K562 (cell line): ENCODE results near the gene PGLYRP4. TPM values are rescaled to one million over a fixed set of nuclear protein-coding genes. Genes with fewer than 3 reads are reported as not detected.

Experiments used
- ATAC-seq: fragments of 200-7000 bp; cut with Tn5 transposase; 3 replicates; pipeline ENCODE4 v1.9.1; 2020; ENCODE audit warnings: moderate library complexity
- BruUV-seq: library from RNA; stranded (reverse); fragments of 400-500 nt; replicated peaks from 2 replicates; lab custom pipeline; 2021; lab: Mats Ljungman, UMichigan
- CTCF ChIA-PET: fragments of 300-600 bp; formaldehyde crosslinking; extraction: SDS; loops from one replicate; lab custom pipeline; 2021; ENCODE audit warnings: low intra/inter-chr PET ratio; lab: Yijun Ruan, JAX
- POLR2A ChIA-PET: fragments of 300-600, 350-650 bp; sonication (Branson Sonifier 250); formaldehyde crosslinking; extraction: SDS; loops from one replicate; lab custom pipeline; 2021; ENCODE audit warnings: antibody characterized with exemption, inconsistent platforms; lab: Yijun Ruan, JAX
- DNase-seq, 4 experiments: peaks; one replicate each; pipeline versions ENCODE4 v3.0.0 to v3.0.0-alpha.2; 2011 to 2018; ENCODE audit warnings: low spot score in 3 of 4, mixed read lengths in 3 of 4; ENCODE audit errors: extremely low read depth in 1 of 4
- FAIRE-seq: peaks from 2 replicates; lab custom pipeline; 2011; peaks lifted over from hg19 to GRCh38; lab: Jason Lieb, UNC
- H2AFZ ChIP-seq: 2 replicates; pipeline ENCODE4 v1.6.0; 2011; ENCODE audit warnings: low read depth, low read length, control low read depth, inconsistent platforms
- H3K27ac ChIP-seq: fragments of 200-600 bp; 3 replicates; pipeline ENCODE4 v1.8.0; 2011; ENCODE audit warnings: low read depth, mild to moderate bottlenecking, control low read depth, inconsistent platforms, low read length, moderate library complexity, mixed read lengths; ENCODE audit errors: extremely low read depth
- H3K27me3 ChIP-seq, 2 experiments: fragments of 300-600 bp in 1 of 2; 2 replicates in 1 of 2; 3 replicates in 1 of 2; pipeline versions ENCODE4 v1.6.0 to v1.8.0; 2011; ENCODE audit warnings: inconsistent platforms in 2 of 2, low read length in 2 of 2, mild to moderate bottlenecking in 1 of 2, mixed read lengths in 1 of 2, moderate library complexity in 1 of 2; ENCODE audit not compliant: control insufficient read depth in 2 of 2, insufficient read depth in 2 of 2
- H3K36me3 ChIP-seq: fragments of 300-600 bp; 3 replicates; pipeline ENCODE4 v1.8.0; 2011; ENCODE audit warnings: mild to moderate bottlenecking, low read length, inconsistent platforms; ENCODE audit not compliant: control insufficient read depth, insufficient read depth
- H3K4me1 ChIP-seq, 2 experiments: fragments of 200-600 bp in 1 of 2; replicated peaks in 1 of 2; 2 replicates in 1 of 2; 3 replicates in 1 of 2; pipeline versions ENCODE4 v1.5.1 to v1.8.0; 2011; ENCODE audit warnings: inconsistent platforms in 2 of 2, low read length in 2 of 2, mild to moderate bottlenecking in 1 of 2, mixed read lengths in 1 of 2, moderate library complexity in 1 of 2; ENCODE audit not compliant: control insufficient read depth in 2 of 2, insufficient read depth in 2 of 2
- H3K4me2 ChIP-seq: 2 replicates; pipeline ENCODE4 v1.6.1; 2011; ENCODE audit warnings: low read length, control low read depth, inconsistent platforms, mixed read lengths; ENCODE audit not compliant: insufficient read depth
- H3K4me3 ChIP-seq: fragments of 200-600 bp; sonication (generic), shearing (Covaris generic); 2 replicates; pipeline ENCODE4 v1.5.1; 2016; ENCODE audit warnings: control low read depth, inconsistent platforms
- H3K79me2 ChIP-seq: fragments of 200-600 bp; 3 replicates; pipeline ENCODE4 v1.8.0; 2011; ENCODE audit warnings: low read length, inconsistent platforms; ENCODE audit not compliant: control insufficient read depth, insufficient read depth
- H3K9ac ChIP-seq, 2 experiments: 2 replicates each; pipeline versions ENCODE4 v1.6.0 to v1.6.1; 2011; ENCODE audit warnings: low read depth in 2 of 2, low read length in 2 of 2, control low read depth in 1 of 2, inconsistent platforms in 1 of 2, mild to moderate bottlenecking in 1 of 2, mixed read lengths in 1 of 2; ENCODE audit not compliant: insufficient read depth in 1 of 2
- H3K9me1 ChIP-seq: one replicate; pipeline ENCODE4 v1.6.0; 2011; ENCODE audit warnings: inconsistent platforms, mild to moderate bottlenecking, low read length, moderate library complexity; ENCODE audit not compliant: control insufficient read depth, insufficient read depth
- H3K9me3 ChIP-seq: replicated peaks from 2 replicates; pipeline ENCODE4 v1.5.1; 2011; ENCODE audit warnings: low read depth, low read length, inconsistent platforms; ENCODE audit not compliant: control insufficient read depth, insufficient read depth
- H4K20me1 ChIP-seq: replicated peaks from 2 replicates; pipeline ENCODE4 v1.6.1; 2011; ENCODE audit warnings: low read length, inconsistent platforms, mixed read lengths; ENCODE audit not compliant: control insufficient read depth, insufficient read depth
- CEBPB ChIP-seq: fragments of 450-650 bp; IDR thresholded peaks from 2 replicates; pipeline ENCODE4 v1.6.1; 2016; ENCODE audit warnings: missing genetic modification characterization, missing compliant biosample characterization
- CEBPG ChIP-seq, 3 experiments: fragments of 200-800 bp in 1 of 3; sonication (Bioruptor generic) in 1 of 3; sonication (generic) in 1 of 3; formaldehyde crosslinking in 1 of 3; IDR thresholded peaks in 2 of 3; conservative IDR thresholded peaks in 1 of 3; 2 replicates each; pipeline versions ENCODE4 v1.6.1 to v1.8.0; 2016 to 2022; ENCODE audit warnings: missing compliant biosample characterization in 2 of 3, missing genetic modification characterization in 2 of 3, mild to moderate bottlenecking in 1 of 3, missing genetic modification reagents in 1 of 3
- CREM ChIP-seq: IDR thresholded peaks from 2 replicates; pipeline ENCODE4 v1.6.1; 2014; ENCODE audit warnings: antibody characterized with exemption, low read depth
- HMBOX1 ChIP-seq: sonication (generic); IDR thresholded peaks from 2 replicates; pipeline ENCODE4 v1.6.1; 2016
- NCOA4 ChIP-seq: fragments of 450-650 bp; IDR thresholded peaks from 2 replicates; pipeline ENCODE4 v1.6.1; 2018; ENCODE audit warnings: mild to moderate bottlenecking; ENCODE audit not compliant: partially characterized antibody
- TRIM28 ChIP-seq: fragments of 450-650 bp; IDR thresholded peaks from 2 replicates; pipeline ENCODE4 v1.6.1; 2017
- WGBS: fragments of 100-300 bp; shearing (Covaris generic); methylation state at CpG from one replicate; pipeline ENCODE4 v1.1.6; 2016; ENCODE audit warnings: low coverage, mixed read lengths; ENCODE audit not compliant: insufficient coverage; ENCODE audit errors: missing lambda C conversion rate; 5-methylcytosine and 5-hydroxymethylcytosine counted together
- in situ Hi-C: fragments of 300-500 bp; cut with MboI; formaldehyde crosslinking; loops from 4 replicates; pipeline ENCODE4 v1.15.0; 2018; ENCODE audit warnings: inconsistent platforms, mixed read lengths
- intact Hi-C: fragments of 100-400 bp; cut with micrococcal nuclease; formaldehyde crosslinking; loops from 2 replicates; pipeline ENCODE4 v1.14.2; 2022
- polyA plus RNA-seq, 8 experiments: library from polyadenylated mRNA; depleted of rRNA in 4 of 8; stranded (reverse) in 5 of 8; unstranded in 3 of 8; fragments of >200 nt; fragmentation: Nextera tagmentation in 2 of 8; fragmentation: Illumina TruSeq in 1 of 8; extraction: Ambion mirVana in 2 of 8; extraction: Trizol in 1 of 8; gene quantifications; 2 replicates each; pipeline versions ENCODE4 v1.2.1 to v1.2.3, GENCODE V29; 2011 to 2014; ENCODE audit warnings: inconsistent platforms in 1 of 8, missing spikeins in 1 of 8
- total RNA-seq, 7 experiments: library from RNA; depleted of rRNA in 6 of 7; stranded (reverse); fragments of >200 nt in 6 of 7; fragmentation: Illumina TruSeq in 2 of 7; extraction: Trizol in 2 of 7; gene quantifications; 2 replicates each; pipeline versions ENCODE4 v1.2.1 to v1.2.3, GENCODE V29; 2011 to 2021; ENCODE audit warnings: low replicate concordance in 1 of 7

The PGLYRP4 gene
- total and polyA plus RNA-seq, 9 of the 15 experiments (the other 6 are each of a cell fraction or from before 2014, with no cell fraction given): 0.06 to 0.13 (median 0.11) TPM; not detected in 6

- no peak for FAIRE-seq
- 0% methylated on average over 2 of the region's 2 CpGs for WGBS
- CTCF ChIA-PET: interaction anchor here (0.6 kb wide), 1 partner anchor 692 kb away, joined by 3 read pairs; no protein-coding TSS in a partner anchor
These were observed 19.9 kb upstream of the PGLYRP4 start for GRCh38 chr1:153368495-153368894.

More at GRCh38 chr1:153368495-153368894, 19.9 kb upstream of the PGLYRP4 start:
- in situ Hi-C loops: no loop called here
- no peak for TF ChIP-seq NCOA4
- no peak for TF ChIP-seq CREM
- no peak for TF ChIP-seq TRIM28
- TF ChIP-seq HMBOX1: peak; percentile 28; the same call in 1 of the 2 replicates
- peak; percentile 77 for TF ChIP-seq CEBPB
- TF ChIP-seq CEBPG (CRISPR knock-in tag; IDR thresholded peaks at IDR 0.05): no peak
- TF ChIP-seq CEBPG (tag; conservative IDR thresholded peaks at IDR 0.05 in 1 of 2, IDR thresholded peaks at IDR 0.05 in 1 of 2): peak; percentile 77 to 86
- TF ChIP-seq, all 486 proteins: peak for 3
- Histone ChIP-seq H3K9me3 (no peaks in the 10 kb centered on the region), H2AFZ (no peak overlapping the region), H3K27me3 (peaks cover 3 to 32% of the 10 kb centered on the region in 2 experiments; a peak in 3 of 5 replicates), H3K36me3 (no peaks in the 10 kb centered on the region), H3K79me2 (no peaks in the 10 kb centered on the region), H3K4me1 (no peaks in the 10 kb centered on the region), H3K27ac (no peak overlapping the region), H4K20me1 (no peaks in the 10 kb centered on the region), H3K4me3 (no peak overlapping the region), H3K9me1 (no peaks in the 10 kb centered on the region), H3K9ac (no peak overlapping the region), H3K4me2 (no peak overlapping the region)
- POLR2A ChIA-PET: no interaction called here
- BruUV-seq: no TSS peak
- intact Hi-C loops: no loop called here
- ATAC-seq: no peak
- DNase-seq: no peak
